Type B pancreatic cell (in vitro differentiated cells): ENCODE results near the gene DUOX1. TPM values are rescaled to one million over a fixed set of nuclear protein-coding genes. Genes with fewer than 3 reads are reported as not detected.
"Not testable (repeated sequence)": the region's sequence is repeated elsewhere in the genome, so short reads cannot be mapped to it uniquely, and the experiment has no call there.

Experiments used
- DNase-seq: peaks from one replicate; pipeline ENCODE4 v3.0.0; 2021; ENCODE audit warnings: mixed read lengths; ENCODE audit not compliant: unreplicated experiment; ENCODE audit errors: extremely low spot score
- H3K27ac Mint-ChIP-seq: 2 replicates; pipeline ENCODE4 v1.8.0; 2021; ENCODE audit warnings: mild to moderate bottlenecking, mixed read lengths
- H3K27me3 Mint-ChIP-seq: 2 replicates; pipeline ENCODE4 v1.8.0; 2021; ENCODE audit warnings: mixed read lengths
- H3K36me3 Mint-ChIP-seq: 2 replicates; pipeline ENCODE4 v1.8.0; 2021; ENCODE audit warnings: mixed read lengths
- H3K4me1 Mint-ChIP-seq: one replicate; pipeline ENCODE4 v1.8.0; 2021; ENCODE audit warnings: mixed read lengths; ENCODE audit not compliant: unreplicated experiment
- H3K4me3 Mint-ChIP-seq: 2 replicates; pipeline ENCODE4 v1.8.0; 2021; ENCODE audit warnings: mild to moderate bottlenecking, mixed read lengths
- H3K9me3 Mint-ChIP-seq: 2 replicates; pipeline ENCODE4 v1.8.0; 2021; ENCODE audit warnings: mixed read lengths
- total RNA-seq: library from RNA; stranded (reverse); gene quantifications from 2 replicates; pipeline ENCODE4 v1.2.1, GENCODE V29; 2021; ENCODE audit warnings: low replicate concordance
- TF ChIP-seq, protein P1 (sequence below): fragments of 200-600 bp; sonication (generic); conservative IDR thresholded peaks from 2 replicates; pipeline ENCODE4 v1.5.0; 2021; ENCODE audit warnings: antibody characterized with exemption, mild to moderate bottlenecking

The DUOX1 gene
- total RNA-seq, 1 donor from 2014 or later = 5.5 TPM

DNA sequence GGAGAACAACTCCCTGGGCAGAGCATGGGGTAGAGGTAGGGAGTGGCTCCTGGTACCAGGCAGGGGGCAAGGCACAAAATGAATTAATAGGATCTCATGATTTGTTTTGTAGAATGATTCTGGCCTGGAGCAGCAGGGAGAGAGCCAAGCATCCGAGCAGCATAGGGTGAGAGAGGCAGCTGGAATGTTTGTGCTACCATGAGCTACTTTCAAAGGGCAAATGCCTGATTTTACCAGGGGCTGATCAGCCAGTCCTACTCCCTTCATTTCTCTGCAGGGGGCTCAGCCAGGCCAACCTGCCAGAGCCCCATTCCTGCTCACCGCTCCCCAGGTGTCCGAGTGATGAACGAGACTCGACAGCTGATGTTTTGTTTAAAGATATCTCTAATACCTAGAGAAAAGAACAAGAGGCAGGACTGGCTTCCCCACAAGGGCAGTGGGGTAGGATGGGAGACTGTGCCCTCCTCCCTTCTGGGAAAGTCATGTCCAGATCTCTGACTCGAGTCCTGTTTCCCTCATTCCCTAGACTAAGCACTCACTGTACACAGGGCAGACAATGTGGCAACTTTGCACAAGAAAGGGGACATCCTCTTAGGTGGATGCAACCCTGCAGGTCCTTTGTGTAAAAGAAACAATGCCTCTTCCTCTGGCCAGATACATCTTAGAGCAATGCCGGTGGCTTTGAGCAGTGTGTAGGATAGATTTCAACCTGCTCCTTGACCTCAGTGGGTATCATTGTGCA is 28.7 kb upstream of the DUOX1 start:
- Mint-ChIP-seq H3K4me1 (no peaks in the 10 kb centered on the region), H3K4me3 (no peak overlapping the region), H3K9me3 (no peaks in the 10 kb centered on the region), H3K36me3 (no peaks in the 10 kb centered on the region), H3K27ac (no peak overlapping the region), H3K27me3 (peaks cover 22% of the 10 kb centered on the region)
- no peak for DNase-seq
- TF ChIP-seq, protein P1, sequence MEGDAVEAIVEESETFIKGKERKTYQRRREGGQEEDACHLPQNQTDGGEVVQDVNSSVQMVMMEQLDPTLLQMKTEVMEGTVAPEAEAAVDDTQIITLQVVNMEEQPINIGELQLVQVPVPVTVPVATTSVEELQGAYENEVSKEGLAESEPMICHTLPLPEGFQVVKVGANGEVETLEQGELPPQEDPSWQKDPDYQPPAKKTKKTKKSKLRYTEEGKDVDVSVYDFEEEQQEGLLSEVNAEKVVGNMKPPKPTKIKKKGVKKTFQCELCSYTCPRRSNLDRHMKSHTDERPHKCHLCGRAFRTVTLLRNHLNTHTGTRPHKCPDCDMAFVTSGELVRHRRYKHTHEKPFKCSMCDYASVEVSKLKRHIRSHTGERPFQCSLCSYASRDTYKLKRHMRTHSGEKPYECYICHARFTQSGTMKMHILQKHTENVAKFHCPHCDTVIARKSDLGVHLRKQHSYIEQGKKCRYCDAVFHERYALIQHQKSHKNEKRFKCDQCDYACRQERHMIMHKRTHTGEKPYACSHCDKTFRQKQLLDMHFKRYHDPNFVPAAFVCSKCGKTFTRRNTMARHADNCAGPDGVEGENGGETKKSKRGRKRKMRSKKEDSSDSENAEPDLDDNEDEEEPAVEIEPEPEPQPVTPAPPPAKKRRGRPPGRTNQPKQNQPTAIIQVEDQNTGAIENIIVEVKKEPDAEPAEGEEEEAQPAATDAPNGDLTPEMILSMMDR = no peak

DNA sequence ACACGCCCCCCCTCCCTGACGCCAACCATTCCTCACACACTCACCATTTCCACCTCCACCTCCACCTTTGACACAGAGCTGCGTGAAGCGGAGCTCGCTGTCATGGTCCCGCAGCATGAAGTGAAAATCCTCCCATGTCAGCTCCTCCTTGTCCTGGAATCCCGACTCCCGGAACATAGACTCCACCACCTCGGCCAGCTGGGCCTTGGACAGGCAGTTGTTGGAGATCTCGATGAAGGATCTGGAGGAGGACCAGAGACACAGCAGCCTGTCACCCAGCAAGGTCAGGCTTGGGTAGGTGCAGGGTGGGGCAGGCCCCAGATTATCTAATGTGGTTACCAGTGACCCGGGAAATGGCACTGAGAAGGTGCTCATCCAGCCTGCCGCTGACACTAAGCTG is 28.0 kb upstream of the DUOX1 start:
- no peaks in the 10 kb centered on the region for H3K36me3 Mint-ChIP-seq

DNA sequence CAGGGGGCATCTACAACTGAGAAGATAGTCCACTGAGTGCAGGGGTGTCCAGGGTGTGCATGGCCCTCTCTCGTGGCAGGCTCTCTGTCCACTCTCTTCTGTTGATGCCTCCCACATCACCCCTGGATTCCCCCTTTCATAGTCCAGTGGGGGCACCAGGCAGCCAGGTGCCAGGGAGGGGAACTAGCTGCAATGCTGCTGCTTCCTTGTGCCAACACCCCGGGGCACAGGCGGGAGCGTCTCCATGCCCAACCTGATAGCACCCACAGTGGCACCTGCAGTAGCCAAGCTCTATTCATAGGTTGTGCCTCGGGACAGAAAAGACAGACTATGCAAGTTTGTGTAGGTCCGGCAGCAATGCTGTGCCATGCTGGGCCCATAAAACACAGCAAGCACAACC is 27.6 kb upstream of the DUOX1 start:
- H3K27me3 Mint-ChIP-seq = peaks cover 26% of the 10 kb centered on the region
- TF ChIP-seq, protein P1 = no peak
- H3K4me1 Mint-ChIP-seq = no peaks in the 10 kb centered on the region
- H3K27ac Mint-ChIP-seq = no peak overlapping the region
- no peak overlapping the region for H3K4me3 Mint-ChIP-seq
- H3K36me3 Mint-ChIP-seq = no peaks in the 10 kb centered on the region
- no peak for DNase-seq
- no peaks in the 10 kb centered on the region for H3K9me3 Mint-ChIP-seq

More for the DNA sequence above, 28.0 kb upstream of the DUOX1 start:
- TF ChIP-seq, protein P1 = no peak
- no peak for DNase-seq
- no peak overlapping the region for H3K27ac Mint-ChIP-seq
- peaks cover 26% of the 10 kb centered on the region for H3K27me3 Mint-ChIP-seq
- H3K4me1 Mint-ChIP-seq = no peaks in the 10 kb centered on the region
- no peaks in the 10 kb centered on the region for H3K9me3 Mint-ChIP-seq
- H3K4me3 Mint-ChIP-seq = no peak overlapping the region

DNA sequence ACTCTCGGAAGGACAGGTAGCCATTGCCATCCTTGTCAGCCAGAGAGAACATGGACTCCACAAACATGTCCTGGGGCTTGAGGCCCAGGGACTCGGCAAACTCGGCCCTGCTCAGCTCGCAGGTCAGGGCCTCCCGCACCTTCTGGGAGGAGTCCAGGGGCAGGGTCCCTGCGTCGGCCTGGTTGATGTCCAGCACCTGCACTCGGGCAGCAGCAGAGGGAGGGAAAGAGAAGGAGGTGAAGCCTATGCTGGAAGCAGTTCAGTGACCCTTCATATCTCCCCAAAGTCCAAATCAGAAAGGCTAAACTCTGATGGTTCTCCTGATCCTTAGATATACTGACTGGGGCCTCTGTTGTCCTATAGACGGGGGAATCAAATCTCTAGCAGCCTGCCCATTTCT is 25.6 kb upstream of the DUOX1 start:
- not testable (repeated sequence) for DNase-seq, H3K27ac Mint-ChIP-seq, H3K9me3 Mint-ChIP-seq, H3K36me3 Mint-ChIP-seq, H3K4me3 Mint-ChIP-seq, H3K4me1 Mint-ChIP-seq
- H3K27me3 Mint-ChIP-seq = peaks cover 33% of the 10 kb centered on the region

DNA sequence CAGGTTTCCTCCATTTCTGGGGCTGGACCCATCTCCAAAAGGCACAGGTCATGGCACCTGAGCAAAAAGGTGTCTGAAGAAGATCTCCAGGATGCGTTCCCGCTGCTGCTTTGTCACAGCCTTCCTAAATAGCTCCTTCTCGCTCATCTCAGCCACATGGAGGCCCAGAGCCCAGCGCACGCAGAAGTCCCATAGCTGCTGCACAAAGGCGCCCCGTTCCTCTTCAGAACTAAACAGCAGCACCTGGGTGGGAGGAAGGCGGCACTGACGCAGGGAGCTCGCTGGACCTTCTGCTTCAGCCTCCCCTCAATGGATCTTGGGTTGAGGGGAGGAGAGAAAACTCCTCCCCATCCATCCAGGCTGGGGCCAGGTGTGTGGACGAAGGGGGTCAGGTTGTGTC is 24.2 kb upstream of the DUOX1 start:
- Mint-ChIP-seq H3K27me3 (peaks cover 47% of the 10 kb centered on the region), H3K36me3 (no peaks in the 10 kb centered on the region), H3K27ac (no peak overlapping the region), H3K4me1 (no peaks in the 10 kb centered on the region), H3K4me3 (no peak overlapping the region), H3K9me3 (no peaks in the 10 kb centered on the region)
- TF ChIP-seq, protein P1 = no peak
- DNase-seq = no peak

DNA sequence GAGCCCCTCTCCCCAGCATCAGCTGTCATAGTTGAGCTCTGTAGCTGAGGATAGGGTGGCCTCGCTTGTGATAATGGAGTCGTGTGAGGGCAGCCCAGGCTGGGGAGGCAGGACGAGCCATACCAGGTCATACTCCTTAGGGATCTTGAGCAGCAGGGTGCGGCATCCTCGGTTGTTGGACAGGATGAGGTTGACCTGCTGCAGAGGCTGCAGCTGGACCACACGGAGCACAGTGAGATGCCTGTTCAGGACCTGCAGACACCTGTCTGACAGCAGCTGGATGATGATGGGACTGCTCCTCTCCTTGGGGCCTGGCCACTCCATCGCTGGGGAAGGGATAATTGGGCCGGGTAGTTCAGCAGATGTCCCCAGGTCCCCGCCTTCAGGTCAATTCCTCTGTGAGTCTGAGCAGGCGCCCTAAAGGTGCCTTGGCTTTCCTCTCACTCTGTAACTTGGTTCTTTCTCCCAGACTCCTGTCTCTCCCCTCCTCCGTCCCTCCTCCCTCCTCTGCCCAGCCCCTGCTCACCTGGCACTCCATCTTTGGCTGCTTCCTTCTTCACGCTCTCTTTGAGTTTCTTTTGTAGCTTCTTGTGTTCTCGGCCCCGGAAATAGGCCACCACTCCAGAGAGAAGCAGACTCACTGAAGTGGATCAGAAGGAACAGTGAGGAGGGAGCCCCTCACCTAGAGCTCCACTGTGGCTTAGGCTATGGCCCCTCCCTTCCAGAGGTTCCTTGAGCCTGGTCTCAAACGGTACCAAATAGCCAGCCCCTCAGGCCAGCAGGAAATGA is 23.6 kb upstream of the DUOX1 start:
- Mint-ChIP-seq H3K9me3 (no peaks in the 10 kb centered on the region), H3K27me3 (peaks cover 48% of the 10 kb centered on the region), H3K36me3 (no peaks in the 10 kb centered on the region), H3K4me3 (no peak overlapping the region), H3K4me1 (no peaks in the 10 kb centered on the region), H3K27ac (no peak overlapping the region)
- no peak for DNase-seq
- TF ChIP-seq, protein P1 = no peak
